ENCODE results near the gene CYP4F3.
"Not testable (repeated sequence)": the region's sequence is repeated elsewhere in the genome, so short reads cannot be mapped to it uniquely, and the experiment has no call there.

CYP4F3 gene, protein sequence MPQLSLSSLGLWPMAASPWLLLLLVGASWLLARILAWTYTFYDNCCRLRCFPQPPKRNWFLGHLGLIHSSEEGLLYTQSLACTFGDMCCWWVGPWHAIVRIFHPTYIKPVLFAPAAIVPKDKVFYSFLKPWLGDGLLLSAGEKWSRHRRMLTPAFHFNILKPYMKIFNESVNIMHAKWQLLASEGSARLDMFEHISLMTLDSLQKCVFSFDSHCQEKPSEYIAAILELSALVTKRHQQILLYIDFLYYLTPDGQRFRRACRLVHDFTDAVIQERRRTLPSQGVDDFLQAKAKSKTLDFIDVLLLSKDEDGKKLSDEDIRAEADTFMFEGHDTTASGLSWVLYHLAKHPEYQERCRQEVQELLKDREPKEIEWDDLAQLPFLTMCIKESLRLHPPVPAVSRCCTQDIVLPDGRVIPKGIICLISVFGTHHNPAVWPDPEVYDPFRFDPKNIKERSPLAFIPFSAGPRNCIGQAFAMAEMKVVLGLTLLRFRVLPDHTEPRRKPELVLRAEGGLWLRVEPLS

DNA sequence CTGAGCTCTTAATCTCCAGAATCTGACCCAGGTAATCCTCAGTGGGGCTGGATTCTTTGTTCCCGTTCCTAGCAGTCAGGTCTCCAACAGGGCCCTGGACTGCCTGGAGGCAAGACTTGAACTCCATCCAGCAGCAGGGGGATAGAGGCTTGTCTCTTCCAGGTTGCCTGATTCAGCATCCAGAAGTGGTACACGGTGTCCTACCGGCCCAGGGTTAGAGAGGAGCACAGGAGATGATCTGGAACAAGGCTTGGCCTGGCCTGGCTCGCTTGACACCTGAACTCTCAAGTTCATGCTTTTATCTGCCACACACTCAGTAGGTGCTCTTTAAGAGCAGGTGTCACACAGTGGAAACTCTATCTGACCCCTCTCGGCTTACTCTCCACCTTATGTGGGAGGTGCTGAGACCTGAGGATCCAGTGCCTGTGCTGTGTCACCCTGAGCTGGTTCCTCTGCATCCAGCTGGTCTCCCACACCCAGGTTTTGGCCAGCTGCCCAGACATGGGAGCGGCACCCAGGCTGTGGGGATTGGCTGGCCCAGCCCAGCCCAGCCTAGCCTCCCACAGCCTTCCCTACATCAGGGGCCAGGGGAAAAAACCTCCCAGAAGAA, at the start of gene CYP4F3:
TSS of gene CYP4F3 (plus strand) at position 604 of the 610 bp plus-strand sequence. CDS start 519 bp downstream, outside the sequence.
- peak; percentile 35 for DNase-seq

DNA sequence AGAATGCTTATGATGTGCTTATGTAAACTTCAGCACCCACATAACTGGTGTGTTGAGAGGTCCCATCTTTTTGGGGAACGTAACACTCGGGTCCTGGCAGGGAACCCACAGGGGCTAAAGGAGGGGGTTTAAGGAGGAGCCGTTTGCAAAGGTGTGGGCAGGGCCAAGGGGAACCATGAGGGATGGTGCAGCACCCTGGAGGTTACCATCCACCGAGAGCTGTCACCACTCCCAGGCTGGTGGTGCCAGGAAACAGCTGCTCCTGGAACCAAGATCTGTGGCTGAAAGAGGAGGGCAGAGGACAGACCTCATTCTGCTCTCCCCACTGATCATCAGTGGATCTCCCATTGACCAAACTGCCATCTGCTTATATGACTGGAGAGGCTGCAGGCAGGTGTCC, 48.9 kb upstream of the CYP4F3 start:
- no peak for DNase-seq

DNA sequence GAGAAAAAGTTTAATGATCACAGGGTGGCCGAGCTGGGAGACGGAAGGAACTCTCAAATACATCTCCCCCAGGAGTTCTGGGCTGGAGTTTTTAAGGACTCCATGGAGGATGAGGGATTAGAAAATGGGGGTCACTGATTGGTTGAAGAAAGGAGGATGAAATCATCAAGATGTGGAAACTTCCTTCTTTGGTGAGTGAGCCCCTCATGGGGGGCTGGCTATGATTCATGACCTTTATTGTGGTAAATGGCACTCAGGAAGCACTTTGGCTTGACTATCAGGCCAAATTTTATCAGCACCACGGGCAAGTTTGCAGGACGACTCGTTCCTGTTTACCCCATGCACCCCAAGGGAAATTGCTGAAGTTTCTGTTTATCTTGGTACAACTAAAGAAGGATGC, 48.2 kb upstream of the CYP4F3 start:
- not testable (repeated sequence) for DNase-seq

DNA sequence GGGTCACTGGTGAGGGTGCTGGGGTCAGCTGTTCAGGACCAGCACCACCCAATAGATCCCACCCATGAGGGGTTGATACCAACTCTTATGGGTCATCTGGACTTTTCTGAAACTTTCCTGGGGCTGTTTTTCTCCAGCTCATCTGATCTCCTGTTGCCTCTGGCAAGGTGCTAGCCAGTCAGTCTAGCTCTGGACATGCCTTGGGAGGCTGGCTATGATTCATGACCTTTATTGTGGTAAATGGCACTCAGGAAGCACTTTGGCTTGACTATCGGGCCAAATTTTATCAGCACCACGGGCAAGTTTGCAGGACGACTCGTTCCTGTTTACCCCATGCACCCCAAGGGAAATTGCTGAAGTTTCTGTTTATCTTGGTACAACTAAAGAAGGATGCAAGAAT, 46.9 kb upstream of the CYP4F3 start:
- not testable (repeated sequence) for DNase-seq

DNA sequence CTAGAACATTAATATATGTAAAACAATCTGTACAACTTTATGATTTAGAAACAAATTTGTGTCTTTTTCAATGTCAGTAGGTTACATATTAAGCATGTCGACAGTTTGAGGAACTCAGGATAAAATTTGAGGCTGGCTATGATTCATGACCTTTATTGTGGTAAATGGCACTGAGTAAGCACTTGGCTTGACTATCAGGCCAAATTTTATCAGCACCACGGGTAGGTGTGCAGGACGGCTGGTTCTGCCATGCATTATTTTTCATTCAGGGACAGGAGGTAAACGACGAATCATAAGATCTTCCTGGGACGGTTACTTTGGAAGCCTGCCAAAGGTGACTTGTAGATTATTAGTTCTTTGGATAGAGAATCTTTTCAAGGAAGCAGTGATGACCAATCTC, 45.6 kb upstream of the CYP4F3 start:
- DNase-seq = peak; percentile 10

DNA sequence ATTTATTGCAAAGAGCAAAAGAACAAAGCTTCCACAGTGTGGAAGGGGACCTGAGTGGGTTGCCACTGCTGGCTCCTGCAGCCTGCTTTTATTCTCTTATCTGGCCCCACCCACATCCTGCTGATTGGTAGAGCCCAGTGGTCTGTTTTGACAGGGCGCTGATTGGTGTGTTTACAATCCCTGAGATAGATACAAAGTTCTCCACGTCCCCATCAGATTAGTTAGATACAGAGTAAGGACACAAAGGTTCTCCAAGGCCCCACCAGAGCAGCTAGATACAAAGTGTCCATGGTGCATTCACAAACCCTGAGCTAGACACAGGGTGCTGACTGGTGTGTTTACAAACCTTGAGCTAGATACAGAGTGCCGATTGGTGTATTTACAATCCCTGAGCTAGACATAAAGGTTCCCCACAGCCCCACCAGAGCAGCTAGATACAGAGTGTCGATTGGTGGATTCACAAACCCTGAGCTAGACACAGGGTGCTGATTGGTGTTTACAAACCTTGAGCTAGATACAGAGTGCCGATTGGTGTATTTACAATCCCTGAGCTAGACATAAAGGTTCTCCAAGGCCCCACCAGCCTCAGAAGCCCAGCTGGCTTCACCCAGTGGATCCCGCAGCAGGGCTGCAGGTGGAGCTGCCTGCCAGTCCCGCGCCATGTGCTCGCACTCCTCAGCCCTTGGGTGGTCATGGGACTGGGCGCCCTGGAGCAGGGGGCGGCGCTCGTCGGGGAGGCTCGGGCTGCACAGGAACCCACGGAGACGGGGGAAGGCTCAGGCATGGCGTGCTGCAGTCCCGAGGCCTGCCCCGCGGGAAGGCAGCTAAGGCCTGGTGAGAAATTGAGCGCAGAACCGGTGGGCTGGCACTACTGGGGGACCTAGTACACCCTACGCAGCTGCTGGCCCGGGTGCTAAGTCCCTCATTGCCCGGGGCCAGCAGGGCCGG, 32.4 kb upstream of the CYP4F3 start:
- DNase-seq = not testable (repeated sequence)

DNA sequence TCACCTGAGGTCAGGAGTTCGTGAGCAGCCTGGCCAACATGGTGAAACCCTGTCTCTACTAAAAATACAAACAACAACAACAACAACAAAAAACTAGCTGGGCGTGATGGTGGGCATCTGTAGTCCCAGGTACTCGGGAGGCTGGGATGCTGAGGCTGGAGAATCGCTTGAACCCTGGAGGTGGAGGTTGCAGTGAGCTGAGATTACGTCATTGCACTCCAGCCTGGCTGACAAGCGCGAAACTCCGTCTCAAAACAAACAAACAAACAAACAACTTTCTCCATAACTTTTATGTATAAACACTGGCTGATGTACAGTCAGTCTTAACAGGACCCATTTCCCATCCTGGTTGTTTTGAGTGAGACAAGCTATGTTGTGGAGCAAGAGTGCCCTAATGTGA, 31.4 kb upstream of the CYP4F3 start:
- no peak for DNase-seq

DNA sequence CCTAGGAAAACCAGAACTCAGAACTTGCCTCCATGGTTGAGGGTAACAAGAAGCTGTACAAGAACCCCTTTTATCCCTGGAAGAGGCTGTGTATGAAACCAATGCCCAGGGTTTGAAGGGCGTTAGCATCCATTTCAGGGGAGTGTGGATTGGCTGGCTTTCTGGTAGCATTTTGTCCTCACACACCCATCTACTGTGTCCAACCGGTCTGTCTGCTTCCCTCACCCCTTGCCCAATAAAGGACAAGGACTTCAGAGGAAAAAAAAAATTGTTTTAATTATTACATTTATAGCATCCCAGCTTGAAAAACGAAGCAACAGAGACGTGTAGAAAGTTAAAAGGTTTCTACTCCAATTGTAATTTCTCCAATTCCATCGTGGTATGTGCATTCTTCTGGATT, 28.4 kb upstream of the CYP4F3 start:
- no peak for DNase-seq

DNA sequence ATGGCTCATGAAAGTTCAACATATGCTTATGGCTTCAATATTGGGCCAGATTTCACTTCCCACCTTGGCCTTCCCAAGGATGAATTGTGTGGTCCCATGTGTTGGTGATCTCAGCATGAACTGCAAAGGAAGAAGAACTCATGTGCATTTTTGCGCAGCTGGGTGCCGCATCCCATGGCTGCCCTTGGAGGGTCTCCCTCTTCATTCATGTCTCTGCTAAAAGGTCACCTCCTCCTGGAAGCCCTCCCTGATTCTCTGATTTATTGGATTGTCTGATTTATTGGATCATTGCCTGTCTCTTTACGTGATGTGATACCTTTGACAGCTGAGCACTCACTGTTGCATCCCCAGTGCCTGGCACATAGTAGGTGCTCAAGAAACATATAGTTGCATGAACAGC, 27.4 kb upstream of the CYP4F3 start:
- no peak for DNase-seq

DNA sequence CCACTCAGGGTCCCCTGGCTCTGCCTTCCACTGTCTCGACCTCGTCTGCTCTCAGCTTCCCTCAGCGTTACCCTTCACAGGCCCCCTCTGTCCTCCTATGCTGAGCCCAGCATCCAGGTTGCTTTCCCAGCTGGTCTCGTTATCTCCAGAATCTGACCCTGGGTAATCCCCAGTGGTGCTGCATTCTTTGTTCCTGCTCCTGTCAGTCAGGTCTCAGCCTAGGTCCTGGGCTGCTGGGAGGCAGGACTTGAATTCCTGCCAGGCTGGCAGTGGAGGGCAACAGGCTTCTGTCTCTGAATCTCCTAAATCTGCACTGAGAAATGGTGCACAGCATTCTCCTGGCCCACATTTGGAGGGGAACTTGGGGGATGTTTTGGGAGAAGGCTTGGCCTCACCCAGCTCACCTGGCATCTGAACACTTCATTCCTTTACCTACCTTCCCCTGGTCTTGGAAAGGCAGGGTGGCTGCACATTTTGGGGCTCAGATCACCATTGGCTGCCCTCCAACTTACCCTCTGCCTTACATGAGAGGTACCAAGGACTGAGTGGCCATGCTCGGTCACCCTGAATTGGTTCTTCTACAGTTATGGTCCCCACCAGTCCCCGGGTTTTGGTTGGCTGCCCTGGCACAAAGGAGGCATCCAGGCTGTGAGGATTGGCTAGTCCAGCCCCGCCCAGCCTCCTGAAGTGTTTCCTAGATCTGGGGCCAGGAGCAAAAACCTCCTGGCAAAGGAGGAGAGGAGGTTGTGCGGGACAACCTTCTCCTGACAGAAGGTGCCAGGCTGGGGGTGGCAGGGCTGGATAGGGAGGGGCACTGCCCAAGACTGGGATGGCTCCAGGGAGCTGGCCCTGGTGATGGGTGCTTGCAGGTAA, 26.0 kb upstream of the CYP4F3 start, which contains the start of gene CYP4F8:
TSS of gene CYP4F8 (plus strand) at position 712 of the 873 bp plus-strand sequence. CDS start 399 bp downstream, outside the sequence.
- DNase-seq = peak; percentile 2

DNA sequence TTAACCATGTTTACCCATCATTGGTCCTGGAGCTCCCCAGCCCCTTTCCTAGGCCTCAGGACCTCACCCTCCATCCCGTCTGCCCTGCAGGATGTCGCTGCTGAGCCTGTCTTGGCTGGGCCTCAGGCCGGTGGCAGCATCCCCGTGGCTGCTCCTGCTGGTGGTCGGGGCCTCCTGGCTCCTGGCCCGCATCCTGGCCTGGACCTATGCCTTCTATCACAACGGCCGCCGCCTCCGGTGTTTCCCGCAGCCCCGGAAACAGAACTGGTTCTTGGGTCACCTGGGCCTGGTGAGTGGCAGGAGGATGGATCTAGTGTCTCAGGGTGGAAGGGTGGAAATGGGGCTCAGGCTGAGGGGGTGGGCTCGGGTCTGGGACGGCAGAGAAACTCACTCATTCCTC, 25.2 kb upstream of the CYP4F3 start:
- no peak for DNase-seq

DNA sequence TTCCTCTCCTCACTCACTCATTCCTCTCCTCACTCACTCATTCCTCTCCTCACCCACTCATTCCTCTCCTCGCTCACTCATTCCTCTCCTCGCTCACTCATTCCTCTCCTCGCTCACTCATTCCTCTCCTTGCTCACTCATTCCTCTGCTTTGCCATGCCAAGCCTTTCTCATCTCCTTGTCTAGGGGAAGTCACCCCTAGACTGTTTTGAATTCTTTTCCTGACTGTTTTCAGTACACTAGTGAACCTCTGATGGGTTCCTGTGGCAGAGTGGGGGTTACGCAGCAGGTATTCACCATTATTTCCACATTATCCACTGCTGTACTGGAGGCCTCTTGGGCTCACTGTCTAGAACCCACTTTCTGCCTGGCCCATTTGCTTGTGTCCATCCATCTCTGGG, 24.5 kb upstream of the CYP4F3 start:
- DNase-seq = no peak

DNA sequence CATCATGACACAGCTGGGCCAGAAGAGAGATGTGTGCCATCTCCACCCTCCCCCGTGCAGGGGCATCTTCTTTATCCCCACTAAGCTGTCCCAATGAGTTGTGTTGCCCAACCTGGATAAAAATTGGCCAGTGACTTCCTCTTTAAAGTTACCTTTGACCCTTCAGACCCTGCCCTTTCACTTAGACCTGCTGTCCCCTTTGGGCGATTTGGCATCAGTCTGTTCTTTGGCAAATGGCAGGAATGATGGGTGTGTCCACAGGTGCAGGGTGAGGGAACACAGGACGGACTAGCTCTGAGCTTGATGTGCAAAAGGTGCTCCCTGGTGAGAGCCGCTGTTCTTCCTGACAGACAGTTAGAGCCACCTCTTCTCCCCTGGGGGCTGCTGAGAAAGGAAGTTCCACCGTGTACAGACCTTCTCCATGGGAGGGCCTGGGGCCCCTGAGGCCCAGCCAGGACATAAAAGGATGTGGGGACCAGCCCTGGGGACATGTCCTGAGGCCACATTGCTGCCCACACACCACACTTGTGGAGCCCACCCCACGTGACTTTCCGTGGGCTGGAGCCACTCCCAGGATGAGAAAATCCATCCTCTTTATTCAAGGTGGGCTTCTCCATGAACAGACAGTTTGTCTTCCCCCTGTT, 23.9 kb upstream of the CYP4F3 start:
- DNase-seq = no peak

DNA sequence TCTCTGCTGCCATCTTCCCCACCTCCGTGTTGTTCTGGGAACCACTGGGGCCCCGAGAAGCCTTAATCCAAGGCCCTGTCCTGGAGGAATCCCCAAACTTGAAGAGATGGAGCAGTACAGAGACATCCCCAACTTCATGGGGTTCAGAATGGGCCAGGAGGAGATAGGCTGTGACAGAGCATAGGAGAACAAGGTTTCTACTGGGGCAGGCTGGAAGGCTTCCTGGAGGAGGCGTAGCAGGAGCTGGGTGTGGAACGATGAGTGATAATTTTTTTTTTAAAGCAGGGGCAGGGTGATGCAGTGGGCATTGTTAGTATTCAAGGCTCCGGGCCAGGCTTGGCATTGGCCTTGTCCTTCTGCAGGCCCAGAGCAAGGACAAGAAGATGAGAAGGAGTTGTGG, 22.4 kb upstream of the CYP4F3 start:
- no peak for DNase-seq

DNA sequence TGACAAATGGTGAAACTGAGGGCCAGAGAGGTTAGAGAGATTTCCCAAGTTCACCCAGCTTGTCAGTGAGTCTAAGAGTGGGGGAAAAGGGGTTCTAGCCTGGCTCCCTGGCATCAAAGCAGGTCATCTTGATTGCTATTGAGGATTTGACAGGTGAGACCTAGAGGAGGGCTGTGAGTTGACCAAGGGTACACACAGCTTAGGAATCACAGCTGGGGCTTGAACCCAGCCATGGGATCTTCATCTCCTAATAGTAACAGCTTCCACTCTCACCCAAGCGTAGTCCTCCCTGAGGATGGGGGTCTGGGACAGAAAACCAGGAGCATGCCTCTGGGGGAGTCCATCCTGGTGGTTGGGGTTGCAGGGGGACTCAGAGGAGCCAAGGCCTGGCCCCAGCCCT, 18.9 kb upstream of the CYP4F3 start:
- DNase-seq = no peak

DNA sequence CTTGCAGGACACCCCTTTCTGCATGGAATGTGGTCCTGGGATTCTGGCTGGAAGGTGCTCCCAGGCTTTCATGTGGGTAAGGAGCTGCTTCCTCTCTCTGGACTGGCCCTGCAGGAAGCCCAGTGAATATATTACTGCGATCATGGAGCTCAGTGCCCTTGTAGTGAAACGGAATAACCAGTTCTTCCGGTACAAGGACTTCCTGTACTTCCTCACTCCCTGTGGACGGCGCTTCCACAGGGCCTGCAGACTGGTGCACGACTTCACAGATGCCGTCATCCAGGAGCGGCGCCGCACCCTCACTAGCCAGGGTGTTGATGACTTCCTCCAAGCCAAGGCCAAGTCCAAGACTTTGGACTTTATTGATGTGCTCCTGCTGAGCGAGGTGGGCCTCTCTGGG, 17.7 kb upstream of the CYP4F3 start:
- no peak for DNase-seq

DNA sequence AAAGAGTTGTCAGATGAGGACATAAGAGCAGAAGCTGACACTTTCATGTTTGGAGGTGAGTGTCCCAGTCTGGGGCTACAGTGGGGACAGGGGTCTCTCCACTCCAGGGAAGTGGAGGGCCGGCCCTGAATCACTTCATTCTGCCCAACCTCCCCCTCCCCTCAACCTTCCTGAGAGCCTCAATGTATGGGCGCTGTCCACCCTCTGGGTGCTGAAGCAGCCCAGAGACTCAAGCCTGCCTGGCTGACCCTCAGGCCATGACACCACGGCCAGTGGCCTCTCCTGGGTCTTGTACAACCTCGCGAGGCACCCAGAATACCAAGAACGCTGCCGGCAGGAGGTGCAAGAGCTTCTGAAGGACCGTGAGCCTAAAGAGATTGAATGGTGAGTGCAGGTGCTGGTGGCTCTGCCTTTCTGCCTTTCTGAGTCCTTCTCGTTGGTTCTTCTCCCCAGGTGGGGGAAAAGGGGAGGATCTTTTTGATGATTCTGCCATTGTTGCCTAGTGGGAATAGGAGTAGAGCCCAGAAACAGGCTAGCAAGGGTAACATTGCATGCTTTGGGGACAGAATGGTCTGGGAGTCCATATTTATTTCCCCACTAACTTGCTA, 16.9 kb upstream of the CYP4F3 start:
- DNase-seq = no peak

DNA sequence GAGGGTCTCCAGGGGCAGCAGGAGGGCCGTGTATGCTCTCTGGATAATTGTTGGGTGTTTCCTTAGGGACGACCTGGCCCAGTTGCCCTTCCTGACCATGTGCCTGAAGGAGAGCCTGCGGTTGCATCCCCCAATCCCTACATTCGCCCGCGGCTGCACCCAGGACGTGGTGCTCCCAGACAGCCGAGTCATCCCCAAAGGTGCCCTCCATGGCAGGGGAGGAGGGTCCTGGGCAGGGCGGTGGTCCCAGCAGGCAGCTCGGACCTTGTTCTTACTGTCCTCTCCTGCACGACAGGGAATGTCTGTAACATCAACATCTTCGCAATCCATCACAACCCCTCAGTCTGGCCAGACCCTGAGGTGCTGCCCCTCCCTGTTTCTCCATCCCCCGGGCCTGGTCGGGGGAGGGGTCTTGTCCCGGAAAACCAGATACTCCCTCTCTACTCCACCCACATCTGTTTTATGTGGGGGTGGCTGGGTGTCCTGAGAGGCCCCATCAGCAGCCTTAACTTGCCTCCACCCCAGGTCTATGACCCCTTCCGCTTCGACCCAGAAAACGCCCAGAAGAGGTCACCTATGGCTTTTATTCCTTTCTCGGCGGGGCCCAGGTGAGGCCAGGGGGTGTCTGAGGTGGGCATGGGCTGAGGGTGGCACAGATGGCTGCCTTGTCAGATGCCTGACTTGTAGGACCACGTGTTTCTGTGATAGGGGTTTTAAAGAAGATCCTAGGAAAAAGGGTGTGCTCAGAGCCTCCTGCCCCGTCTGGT, 12.3 kb upstream of the CYP4F3 start:
- DNase-seq = no peak

DNA sequence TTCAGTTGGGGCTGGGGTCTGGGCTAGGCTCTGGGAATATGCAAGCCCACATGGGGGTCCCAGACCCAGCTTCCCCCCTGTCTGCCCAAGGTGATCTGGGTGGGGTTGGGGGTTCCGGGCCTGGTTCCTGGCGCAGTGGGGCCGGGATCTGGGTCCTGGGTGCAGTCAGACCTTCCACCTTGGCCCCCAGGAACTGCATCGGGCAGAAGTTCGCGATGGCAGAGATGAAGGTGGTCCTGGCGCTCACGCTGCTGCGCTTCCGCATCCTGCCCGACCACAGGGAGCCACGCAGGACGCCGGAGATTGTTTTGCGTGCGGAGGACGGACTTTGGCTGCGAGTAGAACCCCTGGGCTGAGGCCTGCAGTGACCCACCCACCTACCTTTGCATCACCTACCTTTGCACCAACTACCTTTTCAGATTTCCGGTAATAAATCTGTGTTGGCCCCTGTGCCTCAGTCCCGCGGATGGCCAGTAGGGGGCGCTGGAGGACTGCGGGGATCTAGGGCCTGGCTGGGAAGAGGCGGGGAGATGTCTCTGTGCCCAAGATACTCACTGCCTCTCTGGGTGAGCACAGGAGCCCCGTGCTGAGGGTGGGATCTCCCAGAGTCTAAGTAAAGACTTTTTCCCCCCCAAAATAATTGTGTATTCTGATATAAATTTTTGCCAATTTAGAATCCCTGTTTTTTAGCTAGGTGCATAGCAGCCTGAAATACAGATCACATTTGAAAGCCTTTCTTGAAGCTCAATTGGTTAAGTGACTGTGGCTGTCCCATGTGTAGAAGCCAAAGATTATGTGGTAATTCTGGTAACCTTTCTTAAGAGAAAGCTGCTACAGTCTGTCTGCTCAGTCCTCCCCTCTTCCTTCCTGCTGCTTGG, 11.5 kb upstream of the CYP4F3 start:
- peak; percentile 85 for DNase-seq
